HFFc6 (cell line): ENCODE results near the gene ATP6V0B. TPM values are rescaled to one million over a fixed set of nuclear protein-coding genes. Genes with fewer than 3 reads are reported as not detected.

Experiments used
- DNase-seq: peaks from one replicate; pipeline ENCODE4 v3.0.0-alpha.2; 2018
- H3K27ac Mint-ChIP-seq: 2 replicates; pipeline ENCODE4 v1.8.0; 2020; ENCODE audit warnings: mild to moderate bottlenecking, mixed read lengths
- H3K27me3 Mint-ChIP-seq: 2 replicates; pipeline ENCODE4 v1.8.0; 2021; ENCODE audit warnings: mild to moderate bottlenecking, moderate library complexity, mixed read lengths; ENCODE audit not compliant: insufficient read depth
- H3K36me3 Mint-ChIP-seq: 2 replicates; pipeline ENCODE4 v1.8.0; 2021; ENCODE audit warnings: low read depth, mixed read lengths
- H3K4me1 Mint-ChIP-seq: 2 replicates; pipeline ENCODE4 v1.8.0; 2020; ENCODE audit warnings: low read depth, mixed read lengths
- H3K4me3 Mint-ChIP-seq: 2 replicates; pipeline ENCODE4 v1.8.0; 2020; ENCODE audit warnings: mild to moderate bottlenecking, moderate library complexity, mixed read lengths
- H3K9me3 Mint-ChIP-seq: 2 replicates; pipeline ENCODE4 v1.8.0; 2020; ENCODE audit warnings: mild to moderate bottlenecking, mixed read lengths
- CTCF ChIP-seq: fragments of 200-600 bp; sonication (generic); IDR thresholded peaks from 2 replicates; pipeline ENCODE4 v1.5.0; 2021; ENCODE audit warnings: antibody characterized with exemption, mild to moderate bottlenecking
- total RNA-seq, 6 experiments: library from RNA; stranded (reverse); fragmentation: NEBNext Ultra II Directional; extraction: Animal tissue kit (Norgen Biotek cat#: 25700); gene quantifications; 2 replicates in 1 of 6; 3 replicates in 5 of 6; pipeline ENCODE4 v1.2.3, GENCODE V29; 2021

The ATP6V0B gene
- total RNA-seq, 6 experiments from 2014 or later: 145 to 191 (median 155) TPM

DNA sequence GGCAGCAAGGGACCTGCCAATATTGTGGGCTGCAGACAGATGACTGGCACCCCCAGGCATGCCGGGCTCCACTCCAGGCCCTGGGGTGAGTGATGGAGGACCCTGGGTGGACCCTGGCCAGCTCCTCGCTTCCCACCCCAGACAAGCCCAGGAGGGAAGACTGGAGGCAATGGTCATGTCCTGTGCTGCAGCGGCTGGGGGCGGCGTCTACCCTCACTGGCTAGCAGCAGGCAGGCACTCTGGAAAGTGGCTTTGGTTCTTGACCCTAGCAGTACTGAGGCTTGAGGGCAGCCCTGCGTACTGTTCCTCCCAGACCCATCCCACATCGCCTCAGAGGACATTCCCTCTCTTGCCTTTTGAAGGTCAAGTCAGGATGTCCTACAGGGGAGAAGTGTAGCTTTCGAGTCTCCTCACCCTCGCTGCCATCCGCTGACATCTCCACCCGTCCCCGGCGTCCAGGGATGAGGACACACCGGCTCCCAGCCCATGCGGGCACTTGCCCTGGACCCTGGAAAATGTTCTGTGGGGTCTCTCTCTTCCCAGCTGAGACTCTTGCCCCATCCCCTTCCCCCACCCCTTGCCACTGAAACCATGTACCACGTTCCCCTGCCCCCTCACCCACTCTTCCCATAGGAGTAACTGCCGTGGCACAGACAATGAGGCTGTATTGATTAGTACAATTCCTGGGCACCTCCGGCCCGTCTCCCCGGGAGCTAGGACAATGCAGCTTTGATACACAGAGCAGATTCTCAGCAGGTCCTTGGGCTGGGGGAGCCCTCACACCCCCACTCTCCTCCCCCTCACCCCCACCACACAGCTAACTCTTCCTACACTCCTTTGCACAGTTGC is 41.5 kb downstream of the ATP6V0B start:
- no peaks in the 10 kb centered on the region for H3K27me3 Mint-ChIP-seq
- H3K27ac Mint-ChIP-seq: no peak overlapping the region

DNA sequence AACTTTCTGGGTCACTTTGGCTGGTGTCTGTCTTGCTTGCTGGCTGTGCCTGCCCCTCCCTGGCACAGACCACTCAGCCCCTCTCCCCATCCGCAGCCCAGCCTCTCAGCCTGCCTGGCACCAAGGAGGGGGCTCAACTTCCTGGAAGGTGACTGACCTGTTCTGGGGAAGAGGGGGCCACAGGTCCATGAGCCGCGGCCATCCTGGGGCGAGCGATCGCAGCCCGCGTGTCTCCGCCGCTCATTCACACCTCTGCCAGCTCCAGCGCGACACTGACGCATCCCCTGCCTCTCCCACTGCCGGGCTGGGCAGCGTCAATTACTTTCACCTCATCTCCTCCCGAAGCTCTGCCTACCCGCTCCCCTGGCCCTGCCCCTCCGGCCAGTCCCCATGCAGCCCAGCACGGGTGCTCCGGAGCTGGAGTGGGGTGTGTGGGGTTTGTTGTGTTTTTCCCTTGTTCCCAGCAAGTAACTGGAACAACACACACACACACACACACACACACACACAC is 42.2 kb downstream of the ATP6V0B start:
- no peaks in the 10 kb centered on the region for H3K9me3 Mint-ChIP-seq
- TF ChIP-seq CTCF: no peak
- no peaks in the 10 kb centered on the region for H3K4me1 Mint-ChIP-seq
- no peak overlapping the region for H3K4me3 Mint-ChIP-seq
- DNase-seq: no peak
- peaks cover 2% of the 10 kb centered on the region; the same call in 1 of the 2 replicates for H3K27me3 Mint-ChIP-seq
- no peak overlapping the region for H3K27ac Mint-ChIP-seq
- H3K36me3 Mint-ChIP-seq: no peaks in the 10 kb centered on the region; the same call in 1 of the 2 replicates

More for the DNA sequence above, 41.5 kb downstream of the ATP6V0B start:
- no peaks in the 10 kb centered on the region for H3K4me1 Mint-ChIP-seq
- no peaks in the 10 kb centered on the region for H3K9me3 Mint-ChIP-seq
- DNase-seq: no peak
- no peaks in the 10 kb centered on the region for H3K36me3 Mint-ChIP-seq
- no peak overlapping the region for H3K4me3 Mint-ChIP-seq
- no peak for TF ChIP-seq CTCF

DNA sequence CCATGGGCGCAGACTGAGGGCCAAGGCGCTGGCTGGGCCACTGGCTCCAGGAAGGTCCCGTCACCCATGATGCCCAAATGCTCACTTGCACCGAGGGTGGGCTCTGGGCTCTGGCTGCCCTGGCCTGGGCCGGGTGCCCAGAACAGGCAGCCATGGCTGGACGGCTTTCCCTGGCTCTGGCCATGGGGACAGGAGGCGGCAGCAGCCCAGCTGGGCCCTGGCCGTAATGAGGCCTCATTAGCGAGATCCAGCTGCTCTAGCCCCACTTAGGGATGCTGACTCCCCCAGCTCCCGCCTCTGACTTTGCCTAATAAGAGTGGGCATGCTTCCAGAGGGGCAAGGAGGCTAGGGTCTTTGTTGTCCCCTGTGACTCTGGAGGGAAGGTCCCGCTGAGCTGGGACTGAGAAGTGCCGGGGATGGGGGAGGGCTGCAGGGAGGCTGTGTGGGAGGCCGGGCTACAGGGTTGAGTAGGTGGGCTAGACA is 44.7 kb downstream of the ATP6V0B start:
- TF ChIP-seq CTCF: no peak
- Mint-ChIP-seq H3K27me3 (peaks cover 2% of the 10 kb centered on the region; the same call in 1 of the 2 replicates), H3K9me3 (no peaks in the 10 kb centered on the region), H3K4me1 (peaks cover 4% of the 10 kb centered on the region), H3K4me3 (no peak overlapping the region), H3K36me3 (no peaks in the 10 kb centered on the region; the same call in 1 of the 2 replicates), H3K27ac (no peak overlapping the region)
- no peak for DNase-seq

GRCh38 chr1:44020464-44020863 is 45.7 kb downstream of the ATP6V0B start:
- Mint-ChIP-seq H3K4me1 (peaks cover 12% of the 10 kb centered on the region), H3K9me3 (no peaks in the 10 kb centered on the region), H3K4me3 (no peak overlapping the region), H3K36me3 (no peaks in the 10 kb centered on the region; the same call in 1 of the 2 replicates), H3K27me3 (peaks cover 2% of the 10 kb centered on the region; the same call in 1 of the 2 replicates), H3K27ac (no peak overlapping the region)
- DNase-seq: no peak
- TF ChIP-seq CTCF: no peak

- TF ChIP-seq CTCF: no peak
- Mint-ChIP-seq H3K27ac (no peak overlapping the region), H3K4me3 (no peak overlapping the region), H3K9me3 (no peaks in the 10 kb centered on the region), H3K27me3 (peaks cover 2% of the 10 kb centered on the region; the same call in 1 of the 2 replicates), H3K4me1 (peaks cover 12% of the 10 kb centered on the region), H3K36me3 (no peaks in the 10 kb centered on the region; the same call in 1 of the 2 replicates)
- DNase-seq: no peak
These were observed 46.4 kb downstream of the ATP6V0B start for GRCh38 chr1:44021156-44021555.
